ENCODE results near the gene TKT. TPM values are rescaled to one million over a fixed set of nuclear protein-coding genes. Genes with fewer than 3 reads are reported as not detected.

Gene TKT
- polyA plus RNA-seq, 2 of the 4 experiments (the other 2 are of a cell fraction), result 628 to 1,457 TPM

- Histone ChIP-seq H3K4me2 (no peak overlapping the region), H3K9me3 (no peaks in the 10 kb centered on the region), H3K4me3 (no peak overlapping the region), H3K4me1 (no peaks in the 10 kb centered on the region), H3K27ac (no peak overlapping the region)
- 76% methylated on average over 2 of the region's 3 CpGs for WGBS (ENCODE audit: missing lambda C conversion rate)
- ChIA-PET POLR2A (no interaction called here), CTCF (interaction anchor here (1.7 to 3.5 kb wide), 2 partner anchors 55 to 75 kb away, joined by 6 to 14 read pairs; no protein-coding TSS in a partner anchor)
- TF ChIP-seq CHD4 (IDR thresholded peaks at IDR 0.05; ENCODE audit: borderline replicate concordance), result no peak
- TF ChIP-seq BCL3 (IDR thresholded peaks at IDR 0.05), result no peak
- TF ChIP-seq ATOH8 (CRISPR knock-in tag; IDR thresholded peaks at IDR 0.05; ENCODE audit: low read depth), result no peak
- no peak for TF ChIP-seq CEBPB (IDR thresholded peaks at IDR 0.05)
- FAIRE-seq, result no peak
- DNase-seq (ENCODE audit: low read depth in 1 of 2, low spot score in 1 of 2), result no peak
- ATAC-seq, result no peak
Observed at GRCh38 chr3:53189276-53189675, 66.5 kb downstream of the TKT start.

GRCh38 chr3:53188720-53189119, 67.1 kb downstream of the TKT start:
- WGBS (ENCODE audit: missing lambda C conversion rate), result 100% methylated on average over 9 of the region's 13 CpGs
- no peak overlapping the region for H3K4me3 ChIP-seq
- no peaks in the 10 kb centered on the region for H3K9me3 ChIP-seq
- no peak for DNase-seq (ENCODE audit: low read depth in 1 of 2, low spot score in 1 of 2)
- H3K4me2 ChIP-seq, result no peak overlapping the region
- no peak for FAIRE-seq
- no peak for ATAC-seq
- H3K4me1 ChIP-seq, result no peaks in the 10 kb centered on the region
- CTCF ChIA-PET, result interaction anchor here (1.7 to 3.5 kb wide), 2 partner anchors 54 to 75 kb away, joined by 6 to 14 read pairs; no protein-coding TSS in a partner anchor
- H3K27ac ChIP-seq, result no peak overlapping the region
- TF ChIP-seq FOSL2 (IDR thresholded peaks at IDR 0.05) (no peak), FOSL2 (CRISPR knock-in tag; IDR thresholded peaks at IDR 0.05) (no peak), CEBPB (IDR thresholded peaks at IDR 0.05) (no peak), USF2 (IDR thresholded peaks at IDR 0.05) (no peak)
- POLR2A ChIA-PET, result no interaction called here

GRCh38 chr3:53188136-53188685, 67.6 kb downstream of the TKT start:
- Histone ChIP-seq H3K4me2 (no peak overlapping the region), H3K4me3 (no peak overlapping the region), H3K27ac (no peak overlapping the region), H3K9me3 (no peaks in the 10 kb centered on the region), H3K4me1 (no peaks in the 10 kb centered on the region)
- 78% methylated on average over 5 of the region's 5 CpGs for WGBS (ENCODE audit: missing lambda C conversion rate)
- TF ChIP-seq POLR2A (IDR thresholded peaks at IDR 0.05; ENCODE audit: low read length), result no peak
- TF ChIP-seq JUN (IDR thresholded peaks at IDR 0.05), result no peak
- no peak for TF ChIP-seq HMGXB4 (CRISPR knock-in tag; IDR thresholded peaks at IDR 0.05; ENCODE audit: borderline replicate concordance)
- TF ChIP-seq SMC3 (IDR thresholded peaks at IDR 0.05), result no peak
- TF ChIP-seq REST (IDR thresholded peaks at IDR 0.05), result no peak
- no peak for TF ChIP-seq NFE2L2 (conservative IDR thresholded peaks at IDR 0.05; ENCODE audit: low read length)
- TF ChIP-seq PHF8 (IDR thresholded peaks at IDR 0.05; ENCODE audit: borderline replicate concordance, low read depth), result no peak
- TF ChIP-seq PBX3 (IDR thresholded peaks at IDR 0.05), result no peak
- no peak for TF ChIP-seq FOSL2 (IDR thresholded peaks at IDR 0.05)
- TF ChIP-seq FOSL2 (CRISPR knock-in tag; IDR thresholded peaks at IDR 0.05), result no peak
- no peak for TF ChIP-seq NR3C1 (IDR thresholded peaks at IDR 0.05)
- TF ChIP-seq ZSCAN20 (CRISPR knock-in tag; IDR thresholded peaks at IDR 0.05), result no peak
- TF ChIP-seq KDM1A (IDR thresholded peaks at IDR 0.05; ENCODE audit: low read depth), result no peak
- no peak for TF ChIP-seq TFCP2L1 (CRISPR knock-in tag; IDR thresholded peaks at IDR 0.05)
- TF ChIP-seq MAZ (IDR thresholded peaks at IDR 0.05; ENCODE audit: borderline replicate concordance, low read depth, low read length), result no peak
- no peak for TF ChIP-seq HOXB5 (CRISPR knock-in tag; IDR thresholded peaks at IDR 0.05)
- TF ChIP-seq USF2 (IDR thresholded peaks at IDR 0.05), result no peak
- TF ChIP-seq HOXB13 (CRISPR knock-in tag; IDR thresholded peaks at IDR 0.05; ENCODE audit: low read depth), result no peak
- ChIA-PET POLR2A (no interaction called here), CTCF (interaction anchor here (1.2 to 1.6 kb wide), 3 partner anchors 8 to 54 kb away, joined by 3 to 5 read pairs (median 5); no protein-coding TSS in a partner anchor)
- no peak for DNase-seq (ENCODE audit: low read depth in 1 of 2, low spot score in 1 of 2)
- no peak for ATAC-seq
- FAIRE-seq, result no peak

Data from A549 (cell line).